NCI-H226 (cell line): ENCODE data around the gene TGFB2.
A peak's percentile ranks its signal among the peaks of the same experiment; 100 is the strongest.

Experiments used
- DNase-seq: peaks from one replicate; pipeline ENCODE4 v3.0.0-alpha.2; 2015

The TGFB2 gene

GRCh38 chr1:218395916-218396315, 50.8 kb downstream of the TGFB2 start:
- DNase-seq = no peak

DNA sequence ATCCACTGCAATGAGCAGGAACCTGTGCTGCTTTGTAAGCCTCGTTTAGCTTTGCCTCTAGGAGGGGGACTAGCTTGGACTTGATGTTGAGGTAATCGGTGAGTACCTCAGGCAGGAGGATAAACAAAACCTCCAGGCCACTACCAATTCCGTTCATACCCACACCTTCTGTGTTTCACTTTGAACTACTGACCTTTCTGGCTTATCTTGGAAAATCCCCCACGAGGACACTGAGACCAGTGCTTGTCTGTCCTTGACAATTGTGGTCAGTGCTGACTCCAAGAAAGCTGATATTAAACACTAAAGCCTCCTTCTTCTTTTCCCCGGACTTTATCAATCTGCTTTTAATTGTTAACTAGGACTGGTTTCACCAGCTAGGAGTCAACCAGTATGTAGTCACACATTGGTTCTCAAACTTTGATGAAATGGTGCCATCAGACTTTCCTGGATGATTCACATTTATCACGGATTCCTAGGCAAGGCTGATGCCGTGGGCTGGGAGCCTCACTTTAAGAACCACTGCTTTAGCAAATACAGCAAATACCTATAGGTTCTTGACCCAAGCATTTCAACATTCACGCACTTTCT, 52.7 kb downstream of the TGFB2 start:
- peak; percentile 55 for DNase-seq

DNA sequence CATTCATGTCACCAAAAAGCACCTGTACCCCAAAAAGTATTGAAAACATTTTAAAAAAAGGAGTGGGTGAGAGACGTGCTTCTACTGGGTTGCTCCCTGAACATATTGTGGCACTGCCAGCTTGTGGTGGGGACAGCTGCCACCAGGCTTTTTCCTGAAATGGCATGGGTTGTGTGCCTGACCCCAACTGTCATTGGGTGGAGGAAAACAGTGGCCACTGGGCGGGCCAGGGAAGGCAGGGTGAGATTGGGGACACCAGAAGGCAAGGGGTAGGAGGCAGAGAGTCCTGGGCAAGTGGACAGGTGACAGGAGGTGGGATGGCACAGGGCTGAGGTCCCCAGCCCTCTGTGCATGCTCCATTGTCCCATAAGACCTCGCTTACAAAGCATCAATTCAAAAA, 55.5 kb downstream of the TGFB2 start:
- DNase-seq = no peak

DNA sequence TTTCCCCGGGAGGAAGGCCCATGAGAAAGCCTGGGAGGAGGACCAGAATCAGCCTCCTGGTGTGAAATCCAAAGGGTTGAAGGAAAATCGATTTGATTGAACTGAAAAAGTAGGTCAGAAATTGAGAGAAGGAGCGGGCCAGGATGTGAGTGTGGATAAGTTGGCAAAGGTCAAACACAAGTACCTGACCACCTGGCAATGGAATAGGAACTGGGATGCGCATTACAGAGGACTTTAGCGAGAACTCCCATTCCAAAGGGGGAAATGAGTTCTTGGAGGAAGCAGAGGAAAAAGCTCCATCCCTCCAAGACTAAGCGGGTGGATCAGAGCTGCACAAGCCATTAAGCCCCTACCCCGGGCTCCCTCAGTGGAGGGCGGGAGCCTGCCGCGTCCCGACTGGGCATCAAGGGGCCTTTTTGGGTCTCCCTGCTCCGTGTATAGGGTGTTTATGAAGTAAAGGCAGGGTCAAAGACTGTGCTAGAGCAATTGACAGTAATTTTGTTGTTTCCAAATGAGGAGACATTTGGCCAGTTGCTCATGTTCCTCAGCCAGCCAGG, 56.4 kb downstream of the TGFB2 start:
- DNase-seq = no peak

DNA sequence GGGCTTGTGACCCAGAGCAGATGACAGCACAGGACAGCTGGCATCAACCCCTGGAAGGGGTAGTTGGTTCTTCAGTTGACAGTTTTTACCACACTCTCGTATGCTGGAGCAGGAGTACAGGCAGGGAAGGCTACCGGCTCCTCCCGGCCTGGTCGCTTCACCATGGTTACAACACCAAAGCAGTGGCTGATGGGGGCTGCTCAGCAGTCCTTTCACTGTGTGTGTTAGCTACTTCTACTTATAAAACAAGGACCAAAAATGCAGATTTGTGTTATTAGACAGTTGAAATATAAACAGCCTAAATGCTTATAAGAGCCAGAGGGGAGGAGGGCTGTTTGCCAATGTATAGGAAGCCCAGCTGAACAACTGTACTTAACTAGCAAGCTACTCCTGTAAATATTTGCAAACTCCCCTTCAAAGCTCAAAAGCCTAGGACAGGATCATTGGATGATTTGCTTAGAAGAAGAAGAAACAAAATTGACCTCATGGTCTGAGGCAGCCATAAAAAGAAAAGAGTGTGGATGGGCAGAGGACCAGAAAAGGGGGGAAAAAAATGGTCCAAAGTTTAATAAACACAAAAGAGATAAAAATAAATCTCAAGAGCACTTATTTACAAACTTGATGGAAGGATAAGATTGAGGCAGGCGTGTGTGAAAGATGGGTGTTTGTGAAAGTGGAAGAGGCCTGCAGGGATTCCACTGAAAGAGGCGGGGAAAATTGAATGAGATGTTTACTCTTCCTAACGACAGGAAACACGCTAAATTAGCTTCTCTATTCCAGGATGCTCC, 57.1 kb downstream of the TGFB2 start:
- no peak for DNase-seq

DNA sequence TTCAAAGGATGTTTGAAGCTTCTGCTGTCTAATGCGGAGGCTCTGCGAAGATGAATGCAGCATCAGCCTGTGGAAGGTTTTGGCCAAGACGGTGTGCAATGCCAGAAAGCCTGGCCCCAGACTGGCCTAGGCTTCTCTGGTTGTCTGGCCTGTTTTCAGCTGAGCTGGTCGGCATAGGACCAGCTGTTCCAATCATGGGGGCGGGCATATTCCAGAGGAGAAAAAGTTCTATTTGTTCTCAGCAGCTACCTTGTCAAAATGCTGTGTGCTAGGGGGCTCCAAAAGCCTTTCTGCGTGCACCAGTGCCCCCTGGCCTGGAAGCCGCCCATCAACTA, 57.6 kb downstream of the TGFB2 start:
- DNase-seq = no peak

GRCh38 chr1:218403300-218403699, 58.2 kb downstream of the TGFB2 start:
- no peak for DNase-seq

- DNase-seq = no peak
These were observed 62.5 kb downstream of the TGFB2 start for GRCh38 chr1:218407630-218408029.

- DNase-seq = no peak
These were observed 63.0 kb downstream of the TGFB2 start for GRCh38 chr1:218408135-218408534.

DNA sequence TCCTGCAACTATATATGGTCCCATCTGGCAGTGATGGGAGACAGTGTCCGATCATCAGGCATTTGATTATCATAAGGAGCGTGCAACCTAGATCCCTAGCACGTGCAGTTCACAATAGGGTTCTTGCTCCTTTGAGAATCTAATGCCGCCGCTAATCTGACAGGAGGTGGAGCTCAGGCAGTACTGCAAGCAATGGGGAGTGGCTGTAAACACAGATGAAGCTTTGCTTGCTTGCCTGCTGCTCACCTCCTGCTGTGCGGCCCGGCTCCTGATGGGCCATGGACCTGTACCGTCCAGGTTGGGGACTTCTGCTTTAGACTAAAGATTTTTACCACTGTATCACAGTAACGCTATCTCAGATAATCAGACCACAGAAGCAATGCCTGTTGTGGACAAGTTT, 63.8 kb downstream of the TGFB2 start:
- DNase-seq = no peak

- DNase-seq = no peak
These were observed 64.9 kb downstream of the TGFB2 start for GRCh38 chr1:218409946-218410510.

DNA sequence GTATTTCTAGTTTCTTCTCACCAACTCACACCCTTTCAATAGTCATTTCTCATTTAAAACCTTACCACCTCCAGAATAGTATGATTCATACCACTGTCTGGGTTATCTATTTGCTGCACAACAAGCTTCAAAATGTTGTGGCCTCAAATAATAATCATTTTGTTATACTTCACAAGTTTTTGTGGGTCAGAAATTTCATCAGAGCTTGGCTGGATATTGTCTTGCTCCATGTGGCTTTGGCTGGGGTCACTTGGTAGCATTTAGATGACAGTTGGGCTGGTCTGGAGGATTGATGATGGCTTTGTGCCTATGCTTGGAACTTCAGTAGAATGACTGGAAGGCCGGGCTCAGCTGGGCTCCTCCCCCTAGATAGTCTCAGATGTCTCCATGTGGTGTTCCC, 66.0 kb downstream of the TGFB2 start:
- no peak for DNase-seq

DNA sequence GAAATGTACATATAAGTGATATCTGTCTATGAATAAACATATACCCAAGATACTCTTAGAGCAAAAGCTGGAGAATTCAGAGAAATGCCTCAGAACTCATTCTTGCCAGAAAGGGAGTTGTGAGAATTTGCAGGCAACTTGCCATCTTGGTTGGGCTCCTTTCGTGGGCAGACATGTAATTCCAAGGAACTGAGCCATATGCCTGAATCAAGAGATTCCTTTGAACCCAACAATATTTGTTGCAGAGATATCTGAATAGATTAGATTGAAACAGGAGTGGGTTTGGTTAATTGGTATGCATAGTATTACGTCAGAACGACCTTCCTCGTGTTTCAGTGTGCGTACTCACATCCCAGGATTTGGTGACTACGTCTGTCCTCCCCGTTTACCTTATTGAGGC, 67.0 kb downstream of the TGFB2 start:
- DNase-seq = peak; percentile 51

DNA sequence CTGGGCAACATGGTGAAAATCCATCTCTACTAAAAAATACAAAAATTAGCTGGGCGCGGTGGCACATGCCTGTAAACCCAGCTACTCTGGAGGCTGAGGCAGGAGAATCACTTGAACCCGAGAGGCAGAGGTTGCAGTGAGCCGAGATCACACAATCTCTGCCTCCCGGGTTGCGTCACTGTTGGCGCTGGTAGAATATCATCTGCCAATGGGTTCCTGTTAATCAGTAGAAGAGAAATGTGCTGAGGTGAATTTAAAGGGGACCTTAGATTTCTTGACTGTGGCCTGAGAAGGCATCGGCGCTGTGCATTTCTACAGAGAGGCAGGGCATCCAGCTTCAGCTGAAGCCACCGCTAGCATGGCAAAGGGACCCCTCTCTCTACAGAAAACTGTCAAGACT, 68.0 kb downstream of the TGFB2 start:
- no peak for DNase-seq

- DNase-seq = no peak
These were observed 69.1 kb downstream of the TGFB2 start for GRCh38 chr1:218414060-218414728.

DNA sequence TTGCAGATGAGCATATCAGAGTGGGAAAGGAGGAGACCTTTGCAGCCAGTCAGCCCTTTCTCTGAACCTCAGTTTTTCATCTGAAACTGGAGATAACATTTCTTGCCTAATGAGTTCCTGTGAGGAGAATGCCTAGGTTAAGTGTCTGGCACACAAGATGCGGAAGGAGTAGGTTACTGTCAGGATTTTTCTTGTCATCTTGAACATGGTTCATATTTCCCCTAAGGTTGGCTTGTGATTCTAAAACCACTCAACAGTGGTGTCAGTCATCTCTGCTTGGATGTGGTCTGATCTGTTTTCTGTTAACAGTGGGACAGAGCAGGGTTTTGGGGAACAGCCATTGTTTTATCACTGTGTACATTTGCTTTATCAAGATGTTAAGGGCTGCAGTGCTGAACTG, 70.6 kb downstream of the TGFB2 start:
- DNase-seq = no peak

- no peak for DNase-seq
These were observed 76.4 kb downstream of the TGFB2 start for GRCh38 chr1:218421531-218421930.

DNA sequence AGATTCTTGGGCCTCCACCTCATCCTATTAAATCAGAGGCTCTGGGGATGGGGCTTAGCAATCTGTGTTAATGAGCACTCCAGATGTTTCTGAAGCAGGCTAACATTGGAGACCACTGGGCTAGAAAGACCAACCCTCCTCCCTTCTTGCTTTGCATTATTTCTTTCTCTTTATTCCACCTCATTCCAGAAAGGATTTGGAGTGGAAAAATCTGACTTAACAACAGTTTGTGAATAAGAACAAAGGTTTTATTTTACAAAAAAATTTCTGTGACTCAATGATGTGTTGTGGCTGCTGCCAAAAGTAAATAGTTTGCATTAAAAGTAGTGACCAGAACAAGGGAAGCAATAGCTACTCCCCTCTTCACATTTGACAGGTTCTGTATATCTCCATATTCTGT, 79.4 kb downstream of the TGFB2 start:
- DNase-seq = no peak

- peak; percentile 29 for DNase-seq
These were observed 80.7 kb downstream of the TGFB2 start for GRCh38 chr1:218425647-218426342.

- DNase-seq = peak; percentile 34
These were observed 81.2 kb downstream of the TGFB2 start for GRCh38 chr1:218426343-218426657.

- no peak for DNase-seq
These were observed 84.2 kb downstream of the TGFB2 start for GRCh38 chr1:218429301-218429700.

GRCh38 chr1:218430346-218430745, 85.2 kb downstream of the TGFB2 start:
- no peak for DNase-seq

- DNase-seq = no peak
These were observed 85.7 kb downstream of the TGFB2 start for GRCh38 chr1:218430822-218431221.
